AG09319 (cell line): ENCODE results near the gene ANKRD61.
"Not testable (repeated sequence)": the region's sequence is repeated elsewhere in the genome, so short reads cannot be mapped to it uniquely, and the experiment has no call there.

Experiments used
- DNase-seq: peaks from one replicate; pipeline ENCODE4 v3.0.0-alpha.2; 2010; ENCODE audit warnings: low read depth; ENCODE audit errors: extremely low read depth
- CTCF ChIP-seq: IDR thresholded peaks from 2 replicates; pipeline ENCODE4 v1.5.1; 2011; ENCODE audit warnings: low read depth, mild to moderate bottlenecking, inconsistent platforms, low read length, moderate library complexity

The ANKRD61 gene

GRCh38 chr7:6074612-6075380 lies 43.6 kb downstream of the ANKRD61 start:
- TF ChIP-seq CTCF = no peak
- DNase-seq = no peak

GRCh38 chr7:6078548-6078947 lies 47.4 kb downstream of the ANKRD61 start:
- no peak for DNase-seq

GRCh38 chr7:6083047-6083446 lies 51.9 kb downstream of the ANKRD61 start:
- not testable (repeated sequence) for DNase-seq

More at GRCh38 chr7:6078548-6078947, 47.4 kb downstream of the ANKRD61 start:
- TF ChIP-seq CTCF = no peak
